Endodermal cell (in vitro differentiated cells): ENCODE measurements around the gene TCP11L2. TPM values are rescaled to one million over a fixed set of nuclear protein-coding genes. Genes with fewer than 3 reads are reported as not detected.

Experiments
- DNase-seq: peaks from one replicate; pipeline ENCODE4 v3.0.0-alpha.2; 2017
- H3K27ac ChIP-seq: 2 replicates; pipeline ENCODE4 v1.5.1; 2013; ENCODE audit warnings: mild to moderate bottlenecking, low read depth, low read length, moderate library complexity
- H3K27me3 ChIP-seq: 2 replicates; pipeline ENCODE4 v1.6.1; 2013; ENCODE audit warnings: mild to moderate bottlenecking, low read length, moderate library complexity; ENCODE audit not compliant: insufficient read depth, control insufficient read depth, poor library complexity, severe bottlenecking
- H3K36me3 ChIP-seq: 2 replicates; pipeline ENCODE4 v1.7.0; 2013; ENCODE audit warnings: mild to moderate bottlenecking, low read length, moderate library complexity; ENCODE audit not compliant: control insufficient read depth, insufficient read depth
- H3K4me1 ChIP-seq: one replicate; pipeline ENCODE4 v1.7.0; 2013; ENCODE audit warnings: low read length; ENCODE audit not compliant: control insufficient read depth, insufficient read depth
- H3K4me3 ChIP-seq: 2 replicates; pipeline ENCODE4 v1.5.1; 2013; ENCODE audit warnings: mild to moderate bottlenecking, low read length, moderate library complexity
- H3K9ac ChIP-seq: 2 replicates; pipeline ENCODE4 v1.6.1; 2013; ENCODE audit warnings: mild to moderate bottlenecking, low read length, moderate library complexity; ENCODE audit not compliant: poor library complexity, severe bottlenecking; ENCODE audit errors: extremely low read depth
- H3K9me3 ChIP-seq: 2 replicates; pipeline ENCODE4 v1.6.1; 2013; ENCODE audit warnings: mild to moderate bottlenecking, low read length, moderate library complexity; ENCODE audit not compliant: control insufficient read depth
- H3K27ac Mint-ChIP-seq: 2 replicates; pipeline ENCODE4 v1.8.0; 2020; ENCODE audit warnings: mixed read lengths
- H3K27me3 Mint-ChIP-seq: 2 replicates; pipeline ENCODE4 v1.8.0; 2021; ENCODE audit warnings: mild to moderate bottlenecking, mixed read lengths; ENCODE audit not compliant: insufficient read depth
- H3K36me3 Mint-ChIP-seq: 2 replicates; pipeline ENCODE4 v1.8.0; 2020; ENCODE audit warnings: low read depth, mixed read lengths
- H3K4me1 Mint-ChIP-seq: 2 replicates; pipeline ENCODE4 v1.8.0; 2020; ENCODE audit warnings: mixed read lengths
- H3K4me3 Mint-ChIP-seq: 2 replicates; pipeline ENCODE4 v1.8.0; 2020; ENCODE audit warnings: mild to moderate bottlenecking, moderate library complexity, mixed read lengths
- H3K9me3 Mint-ChIP-seq: 2 replicates; pipeline ENCODE4 v1.8.0; 2020; ENCODE audit warnings: mild to moderate bottlenecking, mixed read lengths
- CTCF ChIP-seq: fragments of 200-600 bp; sonication (generic); conservative IDR thresholded peaks from 2 replicates; pipeline ENCODE4 v1.5.0; 2021; ENCODE audit warnings: antibody characterized with exemption, mild to moderate bottlenecking
- WGBS, 2 experiments: methylation state at CpG; one replicate each; pipeline versions ENCODE4 v1.1.5 to v1.1.7; 2013; ENCODE audit warnings: missing lambda C conversion rate in 2 of 2, mixed read lengths in 1 of 2; ENCODE audit not compliant: insufficient coverage in 1 of 2, insufficient read length in 1 of 2; 5-methylcytosine and 5-hydroxymethylcytosine counted together
- total RNA-seq, 2 donors: library from RNA; stranded (reverse); fragmentation: NEBNext Ultra II Directional in 1 of 2; extraction: Animal tissue kit (Norgen Biotek cat#: 25700) in 1 of 2; gene quantifications; 2 replicates in 1 of 2; 3 replicates in 1 of 2; pipeline ENCODE4 v1.2.1, GENCODE V29; 2021

TCP11L2 gene
- total RNA-seq, 2 donors from 2014 or later = 7.8 to 15.3 TPM

GRCh38 chr12:106276032-106276740 is 26.3 kb upstream of the TCP11L2 start:
- DNase-seq = no peak
- no peaks in the 10 kb centered on the region for H3K9me3 ChIP-seq
- H3K4me3 ChIP-seq = no peak overlapping the region
- Mint-ChIP-seq H3K36me3 (no peaks in the 10 kb centered on the region), H3K4me3 (no peak overlapping the region), H3K9me3 (no peaks in the 10 kb centered on the region), H3K4me1 (peaks cover 17% of the 10 kb centered on the region), H3K27ac (no peak overlapping the region), H3K27me3 (no peaks in the 10 kb centered on the region)
- H3K27ac ChIP-seq = no peak overlapping the region
- no peak for TF ChIP-seq CTCF
- H3K36me3 ChIP-seq = no peaks in the 10 kb centered on the region
- H3K9ac ChIP-seq = no peak overlapping the region
- H3K4me1 ChIP-seq = peaks cover 3% of the 10 kb centered on the region
- peaks cover 7% of the 10 kb centered on the region for H3K27me3 ChIP-seq
- 94 to 100% methylated on average over 2 to 4 of the region's 4 CpGs for WGBS, 2 experiments

- H3K36me3 Mint-ChIP-seq = no peaks in the 10 kb centered on the region
- DNase-seq = no peak
These were observed 22.4 kb upstream of the TCP11L2 start for GRCh38 chr12:106280106-106280505.

GRCh38 chr12:106281056-106281782 is 21.3 kb upstream of the TCP11L2 start:
- no peak overlapping the region for H3K27ac Mint-ChIP-seq
- WGBS, 2 experiments = 86 to 100% methylated on average over 1 to 3 of the region's 3 CpGs
- no peak for TF ChIP-seq CTCF

More at GRCh38 chr12:106280106-106280505, 22.4 kb upstream of the TCP11L2 start:
- Mint-ChIP-seq H3K4me3 (no peak overlapping the region), H3K27me3 (no peaks in the 10 kb centered on the region), H3K27ac (no peak overlapping the region), H3K9me3 (no peaks in the 10 kb centered on the region), H3K4me1 (peaks cover 4% of the 10 kb centered on the region)
- no peak for TF ChIP-seq CTCF
- WGBS, 2 experiments = 87 to 92% methylated on average over 3 to 4 of the region's 4 CpGs
- Histone ChIP-seq H3K4me3 (no peak overlapping the region), H3K36me3 (no peaks in the 10 kb centered on the region), H3K27me3 (no peaks in the 10 kb centered on the region), H3K27ac (no peak overlapping the region), H3K9ac (no peak overlapping the region), H3K9me3 (no peaks in the 10 kb centered on the region), H3K4me1 (no peaks in the 10 kb centered on the region)

More at GRCh38 chr12:106281056-106281782, 21.3 kb upstream of the TCP11L2 start:
- H3K36me3 ChIP-seq = no peaks in the 10 kb centered on the region
- Mint-ChIP-seq H3K4me1 (no peaks in the 10 kb centered on the region), H3K4me3 (no peak overlapping the region), H3K9me3 (no peaks in the 10 kb centered on the region), H3K27me3 (no peaks in the 10 kb centered on the region), H3K36me3 (no peaks in the 10 kb centered on the region)
- H3K4me3 ChIP-seq = no peak overlapping the region
- H3K9me3 ChIP-seq = no peaks in the 10 kb centered on the region
- H3K27ac ChIP-seq = no peak overlapping the region
- no peak overlapping the region for H3K9ac ChIP-seq
- no peaks in the 10 kb centered on the region for H3K4me1 ChIP-seq
- no peaks in the 10 kb centered on the region for H3K27me3 ChIP-seq
- DNase-seq = no peak
